ENCODE results near the gene SOX30.
A peak's percentile ranks its signal among the peaks of the same experiment; 100 is the strongest.

Gene SOX30

DNA sequence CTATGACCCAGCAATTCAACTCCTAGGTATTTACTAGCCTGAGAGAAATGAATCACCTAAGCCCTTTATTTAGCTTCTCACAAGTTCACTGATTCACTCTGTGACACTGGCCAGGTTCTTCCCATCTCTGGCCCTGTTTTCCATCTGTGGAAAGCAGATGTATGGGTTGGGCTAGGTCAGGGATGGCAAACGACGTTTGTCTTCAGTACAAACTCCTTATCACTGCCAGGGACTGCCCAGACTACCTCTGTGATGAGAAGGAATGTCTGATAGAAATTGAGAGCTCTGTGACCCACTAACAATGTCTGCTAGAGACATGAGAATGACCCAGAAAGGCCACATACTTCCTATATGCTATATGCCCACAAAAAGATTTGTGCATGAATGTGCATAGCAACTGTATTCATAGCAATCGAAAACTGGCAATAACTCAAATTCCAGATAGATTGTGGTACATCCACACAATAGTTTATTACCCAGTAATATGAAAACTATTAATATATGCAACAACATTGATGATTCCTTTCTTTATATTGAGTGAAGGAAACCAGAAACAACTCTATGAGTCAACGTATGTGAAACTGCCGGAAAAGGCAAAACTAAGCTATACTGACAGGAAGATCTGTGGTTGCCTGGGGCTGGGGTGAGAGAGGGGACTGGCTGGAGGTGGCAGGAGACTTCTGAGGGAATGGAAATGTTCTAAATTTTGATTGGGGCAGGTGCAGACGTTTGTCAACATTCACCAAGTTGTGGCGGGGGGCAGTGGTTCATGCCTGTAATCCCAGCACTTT is 44.7 kb downstream of the SOX30 start:
- DNase-seq = peak; percentile 22

DNA sequence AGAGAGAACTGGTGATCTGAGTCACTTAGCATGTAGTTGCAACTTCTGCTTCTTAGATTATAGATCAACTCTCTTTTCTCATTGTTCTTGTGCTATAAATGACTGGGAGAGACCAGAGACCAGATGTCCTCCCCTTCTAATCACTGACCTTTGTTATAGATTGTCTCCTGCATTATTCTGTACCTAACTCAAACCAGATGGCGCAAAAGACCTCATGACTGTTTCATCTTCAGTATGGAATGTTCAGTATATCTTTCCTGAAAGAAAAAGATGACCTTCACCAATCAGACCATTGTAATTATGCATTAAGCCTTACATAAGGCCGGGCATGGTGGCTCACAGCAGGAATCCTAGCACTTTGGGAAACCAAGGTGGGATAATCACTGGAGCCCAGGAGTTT is 46.2 kb downstream of the SOX30 start:
- DNase-seq = no peak

DNA sequence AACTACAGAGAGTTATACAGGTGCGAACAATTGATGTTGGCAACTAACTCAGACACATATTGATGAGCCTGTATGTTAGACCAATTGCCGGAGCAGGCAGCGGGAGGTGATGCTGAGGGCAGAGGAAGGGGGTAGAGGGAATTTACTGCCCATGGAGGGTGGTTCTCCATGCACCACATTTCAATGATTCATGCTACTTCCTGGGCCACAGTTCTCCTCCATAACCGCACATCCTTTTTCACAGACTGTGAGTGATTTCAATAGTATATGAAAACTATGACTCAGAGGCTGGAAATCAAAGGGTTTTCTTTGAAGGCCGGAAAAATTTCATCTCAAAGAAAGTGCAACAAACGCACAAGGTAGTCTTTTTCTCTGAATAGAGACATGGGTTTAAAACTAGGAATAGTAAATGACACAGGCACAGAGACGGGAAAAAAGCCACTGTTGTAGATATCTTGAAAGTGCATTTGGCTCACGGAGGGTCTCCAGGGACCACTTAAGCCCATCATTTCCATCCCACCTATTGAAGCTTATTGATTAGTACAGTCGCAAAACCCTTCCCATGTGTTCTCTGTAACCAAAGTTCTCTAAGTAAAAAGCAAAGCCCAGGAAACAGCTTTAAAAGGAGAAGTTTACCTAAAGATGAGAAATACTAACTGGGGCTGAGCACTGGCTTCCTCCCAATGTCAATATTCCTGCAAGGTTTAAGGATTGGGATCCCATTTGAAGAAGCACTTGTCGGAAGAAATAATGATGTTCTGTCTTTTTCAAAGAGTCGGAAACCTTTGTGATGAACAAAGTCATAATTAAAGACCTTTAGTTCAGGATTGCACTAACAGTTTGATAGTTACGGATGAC is 48.7 kb downstream of the SOX30 start:
- DNase-seq = peak; percentile 53

DNA sequence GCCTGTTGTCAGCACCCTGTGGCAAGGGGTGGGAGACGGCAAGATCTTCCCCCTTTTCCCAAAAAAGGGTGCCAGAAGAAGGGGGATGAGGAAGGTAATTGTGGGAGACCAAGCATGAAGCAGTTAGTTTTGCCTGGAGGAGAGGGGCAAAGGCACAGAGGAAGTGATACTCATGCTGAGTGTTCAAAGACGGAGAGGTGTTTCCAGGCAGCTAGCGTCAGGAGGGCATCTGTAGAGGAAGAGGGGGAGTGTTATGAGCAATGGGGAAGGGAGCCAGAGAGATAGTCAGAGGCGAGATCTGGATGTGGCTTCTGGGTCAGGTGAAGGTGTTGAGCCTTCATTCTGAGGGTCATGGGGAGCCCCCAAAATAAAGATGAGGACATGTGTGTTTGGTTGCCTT is 49.7 kb downstream of the SOX30 start:
- DNase-seq = no peak

DNA sequence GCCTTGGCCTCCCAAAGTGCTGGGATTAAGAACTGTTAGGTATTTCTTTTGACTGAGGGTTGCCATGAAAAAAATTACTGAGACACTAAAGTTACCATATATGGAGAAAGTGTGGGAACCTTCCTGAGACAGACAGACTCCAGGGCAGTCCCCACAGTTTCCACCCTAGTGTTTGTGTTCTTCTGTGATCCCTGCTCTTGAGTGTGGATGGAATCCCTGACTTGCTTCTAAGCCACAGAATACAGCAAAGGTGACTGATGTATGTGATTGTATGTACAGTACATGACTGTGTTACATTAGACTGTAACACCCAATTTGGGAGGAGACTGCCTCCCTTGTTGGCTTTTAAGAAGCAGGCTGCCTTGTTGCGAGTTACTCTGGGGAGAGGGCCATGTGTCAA is 52.0 kb downstream of the SOX30 start:
- DNase-seq = no peak

DNA sequence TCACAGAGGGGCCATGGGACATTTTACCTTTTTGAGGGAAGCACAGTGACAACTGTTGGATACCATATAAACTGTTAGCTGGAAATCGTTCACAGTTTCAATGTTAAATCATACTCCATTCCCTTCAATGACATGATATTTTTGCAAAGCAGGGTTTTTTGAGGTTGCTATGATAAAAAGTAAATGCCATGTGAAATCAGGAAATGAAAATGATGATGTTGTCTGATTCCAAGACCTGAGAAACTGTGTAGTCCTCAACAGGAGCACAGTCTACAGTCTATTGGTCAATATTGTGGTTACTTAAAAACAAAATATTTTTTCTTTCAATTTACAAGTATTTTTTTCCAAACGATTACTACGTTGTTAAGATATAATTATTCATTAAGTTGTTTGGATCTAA is 52.7 kb downstream of the SOX30 start:
- no peak for DNase-seq

DNA sequence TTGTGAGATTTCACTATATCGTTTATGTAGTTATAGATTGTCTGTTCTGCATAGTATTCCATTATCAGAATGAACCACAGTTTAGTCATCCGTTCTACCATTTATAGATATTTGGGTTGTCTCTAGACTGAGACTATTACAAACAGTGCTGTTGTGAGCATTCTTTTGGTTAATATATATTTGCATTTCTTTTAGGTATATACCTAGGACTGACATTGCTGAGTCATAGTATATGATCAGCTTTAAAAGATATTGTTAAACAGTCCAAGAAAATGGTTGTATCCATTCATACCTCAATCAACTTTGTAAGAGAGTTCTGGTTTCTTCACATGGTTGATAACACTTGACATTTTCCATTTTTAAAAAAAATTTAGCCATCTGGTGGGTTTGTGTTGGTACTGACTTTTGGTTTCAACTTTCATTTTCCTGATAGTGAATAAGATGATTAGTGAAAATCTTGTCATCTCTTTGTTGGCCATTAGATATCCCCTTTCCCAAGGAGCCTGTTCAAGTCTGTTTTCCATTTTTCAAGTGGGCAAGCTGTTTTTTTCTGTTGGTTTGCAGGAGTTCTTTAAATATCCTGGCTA is 53.8 kb downstream of the SOX30 start:
- DNase-seq = no peak

DNA sequence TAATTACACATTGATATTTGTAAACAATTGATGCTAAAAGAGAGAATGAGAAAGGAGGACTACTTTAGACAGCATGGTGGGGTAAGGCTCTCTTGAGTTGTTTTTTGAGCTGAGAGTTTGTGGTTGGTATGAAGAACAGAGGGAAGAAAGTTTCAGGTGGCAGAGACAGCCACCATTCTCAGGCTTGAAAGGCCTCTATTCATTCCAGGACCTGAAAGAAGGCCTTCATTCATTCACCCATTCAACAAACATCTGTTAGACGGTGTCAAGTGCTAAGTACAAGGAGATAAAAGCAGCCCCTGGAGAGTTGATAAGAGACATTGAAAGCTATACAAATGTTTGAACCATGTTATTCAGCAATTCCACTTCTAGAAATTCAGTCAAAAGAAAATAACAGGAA is 55.0 kb downstream of the SOX30 start:
- DNase-seq = no peak

DNA sequence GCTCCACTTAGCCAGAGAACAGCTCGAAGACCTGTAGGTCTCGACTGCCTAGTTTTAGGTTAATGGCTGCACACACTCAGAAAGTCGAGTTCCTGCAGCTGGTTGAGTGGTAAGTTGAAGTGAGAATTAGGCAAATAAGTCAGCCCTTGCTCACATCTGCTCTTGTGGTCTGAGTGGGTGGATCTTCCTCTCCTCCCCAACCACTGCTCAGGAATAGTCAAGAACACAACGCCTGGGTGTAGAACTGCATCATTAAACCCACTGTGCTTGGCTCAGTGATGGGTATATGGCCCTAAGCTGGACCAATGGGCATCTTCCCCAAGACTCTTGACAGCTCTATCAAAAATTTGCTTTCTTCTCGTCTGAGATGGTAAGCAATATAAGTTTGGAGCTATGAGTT is 55.8 kb downstream of the SOX30 start:
- peak; percentile 26 for DNase-seq

DNA sequence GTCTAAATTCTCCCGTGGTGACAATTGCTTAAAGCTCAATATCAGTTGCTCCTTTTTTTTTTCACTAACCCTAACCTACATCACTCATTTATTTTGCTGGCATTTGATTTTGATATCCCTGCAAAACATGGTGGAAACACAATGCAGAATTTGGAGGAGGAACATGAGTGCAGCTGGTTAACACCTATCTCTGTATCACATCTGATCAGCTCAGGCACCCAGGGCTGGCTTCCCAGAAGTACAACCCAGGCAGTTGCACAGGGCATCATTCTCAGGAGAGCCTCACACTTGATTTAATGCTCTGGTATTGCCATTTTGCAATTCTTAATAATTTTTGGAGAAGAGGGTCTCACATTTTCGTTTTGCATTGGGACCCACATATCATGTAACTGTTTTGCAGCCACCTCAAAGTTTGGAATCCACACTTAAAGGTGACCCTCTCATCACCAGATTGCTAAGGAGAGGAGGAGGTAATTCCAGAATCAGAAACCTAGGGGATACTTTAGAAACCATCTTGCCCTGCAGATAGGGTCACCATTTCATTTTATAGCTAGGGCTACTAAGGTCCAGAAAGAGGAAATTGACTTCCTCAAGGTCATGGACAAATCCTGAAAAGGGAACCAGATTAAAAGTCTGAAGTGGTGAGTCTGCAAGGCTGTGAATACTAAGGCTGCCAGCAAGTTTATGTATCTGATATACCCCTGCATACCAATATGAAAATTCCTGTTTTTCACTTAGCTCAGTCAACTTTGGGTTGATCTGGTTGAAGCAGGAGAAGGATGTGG is 57.4 kb downstream of the SOX30 start:
- DNase-seq = no peak

DNA sequence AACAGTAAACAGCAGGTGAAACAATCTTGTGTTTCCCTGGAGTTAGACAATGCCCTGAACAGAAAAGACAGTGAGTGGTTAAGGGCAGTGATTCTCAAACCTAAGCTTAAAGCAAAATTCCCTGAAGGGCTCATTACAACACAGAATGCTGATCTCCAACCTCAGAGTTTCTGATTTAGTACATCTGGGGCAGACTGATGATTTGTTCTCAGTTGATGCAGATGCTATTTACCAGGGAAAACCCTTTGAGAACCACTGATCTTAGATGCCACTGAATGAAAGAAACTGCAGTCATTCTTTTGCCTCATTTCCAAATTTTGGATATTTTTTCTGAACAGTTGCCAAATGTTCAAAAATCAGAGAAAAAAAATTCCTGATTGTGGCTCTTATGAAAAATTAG is 58.0 kb downstream of the SOX30 start:
- DNase-seq = no peak

DNA sequence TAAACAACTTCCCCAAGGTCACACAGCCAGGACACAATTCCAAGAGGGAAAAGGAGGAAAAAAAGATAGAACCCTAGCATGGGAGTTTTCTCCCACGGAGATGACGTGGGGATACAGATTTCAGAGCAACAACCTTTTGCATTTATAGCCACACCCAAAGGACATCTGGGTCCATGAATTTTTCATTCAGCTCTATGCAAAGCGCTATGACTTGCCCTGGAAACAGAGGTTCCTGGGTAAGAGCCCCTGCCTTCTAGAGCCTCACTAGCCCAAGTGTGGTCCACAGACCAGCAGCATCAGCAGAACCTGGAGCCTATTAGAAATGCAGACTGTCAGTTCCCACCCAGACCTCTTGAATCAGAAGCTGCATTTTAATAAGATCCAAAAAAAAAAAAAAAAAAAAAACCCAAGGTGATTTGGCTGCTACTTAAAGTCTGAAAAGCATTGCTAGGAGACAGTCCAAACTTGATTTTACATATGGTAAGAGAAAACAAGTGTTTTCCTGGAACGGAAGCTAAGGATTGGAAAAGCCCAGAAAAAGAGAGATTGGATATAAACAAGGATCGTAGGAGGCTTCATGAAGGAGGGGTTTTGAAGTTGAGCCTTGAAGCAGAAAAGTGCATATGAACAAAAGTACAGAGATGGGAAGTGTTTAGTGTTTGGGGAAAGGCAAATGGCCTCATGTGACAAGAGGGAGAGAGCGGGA is 59.0 kb downstream of the SOX30 start:
- DNase-seq = no peak

DNA sequence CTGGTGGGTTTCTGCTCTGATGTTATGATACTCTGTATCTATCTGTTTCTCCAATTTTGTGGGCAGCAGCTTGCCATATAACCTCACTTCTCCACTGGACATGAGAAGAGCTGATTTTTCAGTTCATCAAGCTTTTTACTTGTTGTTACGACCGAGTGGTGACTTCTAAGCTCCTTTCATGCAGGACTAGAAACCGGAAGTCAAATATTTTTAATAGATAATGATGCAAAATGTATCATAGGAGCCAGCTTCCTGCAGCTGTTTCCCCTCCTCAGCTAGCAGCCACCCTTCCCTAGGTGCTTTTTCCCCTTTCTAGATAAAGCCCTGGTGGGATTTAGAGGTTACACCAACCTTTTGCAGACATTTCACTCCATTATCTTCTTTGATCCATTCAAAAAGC is 59.6 kb downstream of the SOX30 start:
- no peak for DNase-seq

DNA sequence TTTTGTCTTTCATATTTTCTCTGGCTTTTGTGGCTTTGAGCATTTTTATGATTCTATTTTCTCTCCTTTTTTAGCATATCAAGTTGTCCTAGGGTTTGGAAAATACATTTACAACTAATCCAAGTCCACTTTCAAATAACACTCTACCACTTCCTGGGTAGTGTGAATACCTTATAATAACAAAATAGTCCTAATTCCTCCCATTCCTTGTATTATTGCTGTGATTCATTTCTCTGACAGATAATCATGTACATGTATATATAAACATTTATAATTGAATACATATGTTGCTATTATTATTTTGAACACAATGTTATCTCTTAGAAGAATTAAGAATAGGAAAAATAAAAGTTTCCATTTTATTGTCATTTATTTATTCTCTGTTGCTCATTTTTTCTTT is 61.8 kb downstream of the SOX30 start:
- DNase-seq = no peak

DNA sequence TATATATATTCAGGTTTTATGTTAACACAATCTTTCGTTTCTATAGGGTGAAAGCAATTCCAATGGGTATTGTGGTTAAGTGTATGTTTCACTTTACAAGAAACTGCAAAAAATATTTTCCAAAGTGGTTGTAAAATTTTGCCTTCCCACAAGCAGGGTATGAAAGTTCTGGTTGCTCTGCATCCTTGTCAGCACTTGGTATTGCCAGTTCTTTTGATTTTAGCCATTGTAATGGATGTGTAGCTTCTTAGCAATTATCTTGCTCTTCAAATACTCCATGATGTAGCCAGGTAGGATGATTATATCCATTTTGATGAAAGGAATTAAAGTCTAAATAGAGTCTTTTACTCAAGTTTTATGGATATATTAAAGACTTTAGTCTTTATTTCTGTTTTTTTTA is 67.6 kb downstream of the SOX30 start:
- DNase-seq = no peak

DNA sequence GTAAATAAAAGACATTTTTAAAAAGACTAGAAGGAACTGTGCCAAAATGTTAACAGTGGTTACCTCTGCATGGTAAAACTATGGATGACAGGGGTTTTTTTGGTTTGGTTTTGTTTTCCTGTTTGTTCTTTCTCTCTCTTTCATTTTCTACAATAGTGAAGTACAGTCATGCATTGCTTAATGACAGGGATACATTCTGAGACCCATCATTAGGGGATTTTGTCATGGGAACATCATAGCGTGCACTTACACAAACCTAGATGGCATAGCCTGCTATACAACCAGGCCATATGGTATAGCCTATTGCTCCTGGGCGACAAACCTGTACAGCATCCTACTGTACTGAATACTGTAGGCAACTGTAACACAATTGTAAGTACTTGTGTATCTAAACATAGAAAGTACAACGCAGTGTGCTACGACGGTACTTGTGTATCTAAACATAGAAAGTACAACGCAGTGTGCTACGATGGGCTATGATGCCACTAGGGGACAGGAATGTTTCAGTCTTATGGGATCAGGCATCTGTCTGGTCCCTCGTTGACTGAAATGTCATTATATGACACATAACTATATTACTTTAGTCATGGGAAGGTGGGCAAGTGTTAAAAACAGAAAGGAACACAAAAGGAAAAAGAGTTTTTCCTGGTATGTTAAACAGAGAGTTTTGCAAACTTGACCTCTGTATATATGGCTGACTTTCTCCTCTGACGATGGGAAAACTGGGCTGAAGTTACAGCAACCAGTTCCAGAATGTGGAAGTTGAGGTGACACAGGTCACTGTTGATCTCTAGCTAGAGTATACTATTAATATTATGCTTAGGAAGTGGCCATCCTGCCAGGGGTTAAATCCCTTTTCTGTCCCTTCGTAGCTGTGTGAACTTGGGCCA is 69.3 kb downstream of the SOX30 start:
- no peak for DNase-seq

DNA sequence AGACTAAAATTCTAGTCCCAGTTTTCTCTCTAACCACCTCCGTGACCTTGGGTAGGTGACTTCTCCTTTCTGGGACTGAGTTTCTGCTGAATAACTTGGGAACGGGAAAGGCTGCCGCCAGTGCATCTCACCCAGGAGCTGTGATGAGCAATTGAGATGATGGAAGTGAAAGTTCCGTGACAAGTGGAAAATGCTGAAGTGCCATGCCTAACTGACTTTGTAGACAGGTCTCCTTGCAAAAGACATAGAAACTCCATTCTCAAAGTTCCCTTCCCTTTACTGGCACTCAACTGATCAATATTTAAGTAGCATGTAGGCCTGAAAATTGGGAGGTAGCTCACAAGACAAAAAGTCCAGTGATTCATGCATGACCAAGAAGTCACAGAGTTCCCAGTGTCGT is 70.3 kb downstream of the SOX30 start:
- DNase-seq = no peak

DNA sequence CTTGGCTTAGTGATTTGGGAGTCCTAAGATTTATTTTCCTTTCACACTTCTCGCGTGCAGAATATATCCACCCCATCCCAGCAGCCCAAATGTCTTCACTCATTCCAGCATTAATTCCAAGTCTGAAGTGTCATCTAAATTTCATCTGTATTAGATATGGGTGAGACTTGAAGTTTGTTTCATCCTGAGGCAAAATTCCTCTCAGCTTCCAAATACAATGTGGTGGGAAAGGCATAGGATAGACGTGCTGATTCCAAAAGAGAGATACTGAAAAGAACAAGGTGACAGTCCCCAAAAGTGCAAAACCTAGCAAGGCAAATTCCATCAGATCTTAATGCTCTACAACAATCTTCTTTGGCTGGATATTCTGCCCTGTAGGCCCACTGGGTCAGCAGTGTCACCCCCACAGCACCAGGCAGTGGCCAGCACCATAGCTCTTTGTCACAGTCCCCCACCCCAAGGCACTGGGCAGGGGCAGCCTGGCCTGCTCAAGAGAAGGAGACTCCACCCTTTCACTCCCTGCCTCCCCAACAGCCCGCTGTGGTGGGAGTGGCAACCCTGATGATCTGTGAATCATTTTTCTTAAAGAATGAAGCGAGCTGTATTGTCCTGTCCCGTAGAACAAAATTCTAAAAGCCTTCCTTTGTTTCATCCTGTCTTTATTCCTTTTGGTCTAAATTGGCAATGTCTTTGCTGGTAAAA is 74.0 kb downstream of the SOX30 start:
- DNase-seq = no peak

DNA sequence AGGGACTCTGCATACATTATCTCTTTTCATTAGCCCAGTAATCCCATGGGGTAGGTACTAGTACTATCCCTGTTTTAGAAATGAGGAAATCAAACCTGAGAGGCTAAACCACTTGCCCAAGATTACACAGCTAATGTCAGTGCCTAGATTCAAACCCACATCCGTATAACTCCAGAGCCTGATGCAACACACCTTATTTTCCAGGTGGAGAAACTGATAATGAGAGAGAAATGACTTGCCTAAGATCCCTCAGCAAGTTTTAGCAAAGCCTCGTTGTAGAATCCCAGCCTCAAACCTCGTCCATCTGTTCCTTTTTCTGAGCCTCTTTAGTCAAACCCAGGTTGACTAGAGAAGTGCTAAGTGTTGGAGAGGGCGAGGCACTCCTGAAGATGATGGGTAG is 75.6 kb downstream of the SOX30 start:
- no peak for DNase-seq

All from activated naive CD4-positive, alpha-beta T cell treated with anti-CD3 and anti-CD28 coated beads, Interleukin-2, amount 50 U/mL, for 16 hours (primary cell).